GM10248 (cell line): ENCODE results near the gene PIGB.
"Not testable (repeated sequence)": the region's sequence is repeated elsewhere in the genome, so short reads cannot be mapped to it uniquely, and the experiment has no call there.

Experiments
- CTCF ChIA-PET: fragments of 300-600 bp; sonication (Branson Sonifier 250); formaldehyde crosslinking; extraction: SDS; loops from one replicate; lab custom pipeline; 2021; ENCODE audit warnings: antibody characterized with exemption; lab: Yijun Ruan, JAX
- POLR2A ChIA-PET: fragments of 350-650 bp; sonication (Branson Sonifier 250); formaldehyde crosslinking; extraction: SDS; loops from one replicate; lab custom pipeline; 2020; ENCODE audit warnings: antibody characterized with exemption; lab: Yijun Ruan, JAX
- DNase-seq: peaks from one replicate; pipeline ENCODE4 v3.0.0; 2012; ENCODE audit errors: extremely low spot score
- TF ChIP-seq, protein P1 (sequence below): IDR thresholded peaks from 2 replicates; pipeline ENCODE4 v1.5.1; 2012; ENCODE audit warnings: mild to moderate bottlenecking, low read depth; ENCODE audit errors: extremely low read depth, missing control alignments, control extremely low read depth

The PIGB gene

DNA sequence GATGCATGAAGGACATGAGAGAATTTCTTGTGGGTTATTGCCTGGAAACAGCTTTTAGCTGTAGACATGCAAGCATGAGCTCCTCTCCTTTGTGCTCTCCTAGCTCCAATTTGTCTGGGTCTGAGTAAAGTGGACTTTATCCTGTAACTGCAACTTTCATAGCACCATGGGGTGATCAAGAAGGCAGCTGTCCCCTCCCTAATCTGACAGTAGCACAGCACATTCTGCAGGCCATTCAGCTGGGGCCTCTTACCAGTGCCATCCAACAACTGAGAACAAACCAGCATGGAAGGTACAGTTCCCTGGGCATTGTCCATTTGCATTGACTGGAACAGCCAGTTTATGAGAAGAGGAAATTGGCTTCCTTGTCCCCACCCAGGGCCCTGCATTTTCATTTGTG lies 21.7 kb upstream of the PIGB start:
- TF ChIP-seq, protein P1, sequence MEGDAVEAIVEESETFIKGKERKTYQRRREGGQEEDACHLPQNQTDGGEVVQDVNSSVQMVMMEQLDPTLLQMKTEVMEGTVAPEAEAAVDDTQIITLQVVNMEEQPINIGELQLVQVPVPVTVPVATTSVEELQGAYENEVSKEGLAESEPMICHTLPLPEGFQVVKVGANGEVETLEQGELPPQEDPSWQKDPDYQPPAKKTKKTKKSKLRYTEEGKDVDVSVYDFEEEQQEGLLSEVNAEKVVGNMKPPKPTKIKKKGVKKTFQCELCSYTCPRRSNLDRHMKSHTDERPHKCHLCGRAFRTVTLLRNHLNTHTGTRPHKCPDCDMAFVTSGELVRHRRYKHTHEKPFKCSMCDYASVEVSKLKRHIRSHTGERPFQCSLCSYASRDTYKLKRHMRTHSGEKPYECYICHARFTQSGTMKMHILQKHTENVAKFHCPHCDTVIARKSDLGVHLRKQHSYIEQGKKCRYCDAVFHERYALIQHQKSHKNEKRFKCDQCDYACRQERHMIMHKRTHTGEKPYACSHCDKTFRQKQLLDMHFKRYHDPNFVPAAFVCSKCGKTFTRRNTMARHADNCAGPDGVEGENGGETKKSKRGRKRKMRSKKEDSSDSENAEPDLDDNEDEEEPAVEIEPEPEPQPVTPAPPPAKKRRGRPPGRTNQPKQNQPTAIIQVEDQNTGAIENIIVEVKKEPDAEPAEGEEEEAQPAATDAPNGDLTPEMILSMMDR, result no peak
- ChIA-PET POLR2A (no interaction called here), CTCF (interaction anchor here (1.5 kb wide), 1 partner anchor 21 kb away, joined by 3 read pairs; no protein-coding TSS in a partner anchor)
- no peak for DNase-seq

DNA sequence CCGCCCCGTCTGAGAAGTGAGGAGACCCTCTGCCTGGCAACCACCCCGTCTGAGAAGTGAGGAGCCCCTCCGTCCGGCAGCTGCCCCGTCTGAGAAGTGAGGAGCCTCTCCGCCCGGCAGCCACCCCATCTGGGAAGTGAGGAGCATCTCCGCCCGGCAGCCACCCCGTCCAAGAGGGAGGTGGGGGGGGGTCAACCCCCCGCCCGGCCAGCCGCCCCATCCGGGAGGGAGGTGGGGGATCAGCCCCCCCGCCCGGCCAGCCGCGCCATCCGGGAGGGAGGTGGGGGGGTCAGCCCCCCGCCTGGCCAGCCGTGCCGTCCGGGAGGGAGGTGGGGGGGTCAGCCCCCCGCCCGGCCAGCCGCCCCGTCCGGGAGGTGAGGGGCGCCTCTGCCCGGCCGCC lies 16.2 kb upstream of the PIGB start:
- POLR2A ChIA-PET, CTCF ChIA-PET, DNase-seq: not testable (repeated sequence)

DNA sequence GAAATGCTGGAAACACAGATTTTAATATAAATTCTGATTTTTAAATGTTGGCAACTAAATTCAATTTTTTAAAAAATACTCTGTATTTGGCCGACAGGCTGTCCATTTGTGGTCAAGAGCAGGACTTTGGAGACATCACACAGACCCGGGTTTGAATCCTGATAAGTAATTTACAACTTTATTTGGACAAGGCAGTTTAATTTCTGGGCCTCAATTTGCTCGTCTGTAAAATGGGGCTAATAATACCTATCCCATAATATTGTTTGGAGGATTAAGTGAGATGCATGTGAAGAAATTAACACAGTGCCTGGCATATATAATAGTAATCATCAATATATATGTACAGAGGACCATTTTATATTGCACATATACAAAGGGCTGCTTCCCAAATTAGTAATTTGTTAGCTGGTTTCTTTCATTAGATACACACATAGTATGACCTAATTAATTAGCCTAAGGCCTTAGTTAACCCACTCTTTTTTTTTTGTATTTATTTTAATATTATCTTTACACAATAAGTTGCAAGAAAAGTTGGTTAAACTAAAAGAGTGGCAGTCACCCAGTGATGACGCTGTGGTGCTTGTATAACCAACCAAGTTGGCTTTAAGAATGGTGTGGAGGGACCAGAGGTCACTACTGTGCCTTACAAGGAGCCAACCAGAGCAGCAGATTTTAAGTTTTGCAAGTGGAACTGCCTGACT lies 665 bp downstream of the PIGB start:
- ChIA-PET POLR2A (interaction anchor here (0.8 to 1.2 kb wide), 2 partner anchors 18 to 123 kb away, joined by 3 read pairs; partner anchors contain the start of gene RSL24D1), CTCF (interaction anchor here (1.0 to 2.4 kb wide), 4 partner anchors 19 to 120 kb away, joined by 3 to 8 read pairs (median 4); partner anchors contain the start of genes CCPG1 and PIERCE2)

DNA sequence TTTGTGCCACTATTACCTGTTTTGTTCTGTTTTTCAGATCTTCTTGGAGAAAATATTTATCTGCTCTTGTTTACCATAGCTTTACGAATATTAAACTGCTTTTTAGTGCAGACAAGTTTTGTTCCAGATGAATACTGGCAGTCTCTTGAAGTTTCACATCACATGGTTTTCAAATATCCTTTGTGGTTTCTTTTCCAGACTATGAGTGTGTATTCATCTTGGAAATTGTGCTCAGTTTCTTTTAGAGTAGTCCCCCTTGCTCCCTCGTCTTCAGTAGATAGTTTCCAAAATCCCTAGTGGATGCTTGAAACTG lies 1.2 kb downstream of the PIGB start:
- POLR2A ChIA-PET, result no interaction called here
- CTCF ChIA-PET, result interaction anchor here (2.4 kb wide), 1 partner anchor 88 kb away, joined by 8 read pairs; the partner anchor contains the start of genes CCPG1 and PIERCE2
- TF ChIP-seq, protein P1, result no peak
- DNase-seq, result no peak

More for the DNA sequence above, 665 bp downstream of the PIGB start:
- TF ChIP-seq, protein P1, result no peak
- peak; percentile 57 for DNase-seq

DNA sequence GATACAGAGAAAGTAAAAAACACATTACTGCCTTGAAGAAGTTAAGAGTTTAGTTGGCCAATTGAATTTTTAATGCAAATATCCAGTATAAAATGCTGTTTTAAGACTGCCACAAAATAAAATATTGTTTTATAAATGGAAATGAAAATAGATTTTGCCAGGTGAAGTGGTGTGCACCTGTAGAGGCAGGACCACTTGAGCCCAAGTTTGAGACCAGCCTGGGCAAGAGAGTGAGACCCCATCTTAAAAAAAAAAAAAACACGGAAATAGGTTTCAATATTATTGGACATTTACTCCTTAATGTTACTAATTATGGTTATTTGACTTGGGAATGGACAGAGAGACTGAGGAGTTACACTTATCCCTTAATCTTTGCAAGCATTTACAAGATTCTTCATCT lies 1.9 kb downstream of the PIGB start:
- DNase-seq, result no peak
- CTCF ChIA-PET, result no interaction called here
- TF ChIP-seq, protein P1, result no peak
- POLR2A ChIA-PET, result no interaction called here

DNA sequence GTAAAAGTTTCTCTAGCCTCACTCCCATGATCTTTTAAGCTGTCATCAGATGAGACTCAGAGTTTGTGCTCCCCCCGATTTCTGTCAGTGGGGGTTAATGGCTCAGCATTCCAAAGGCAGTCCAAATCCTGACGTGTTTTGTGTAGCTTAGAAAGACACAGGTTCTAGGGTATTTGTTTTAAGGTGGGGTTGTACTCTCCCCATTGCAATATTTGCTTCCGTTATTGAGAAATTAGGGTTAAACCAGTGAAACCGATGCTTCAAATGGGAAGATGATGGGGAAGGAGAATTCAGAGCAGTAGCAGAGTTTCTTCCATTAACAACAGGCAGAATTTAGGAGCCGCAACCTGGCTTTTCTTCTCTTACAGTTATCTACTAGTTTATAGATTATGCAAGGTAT lies 3.4 kb downstream of the PIGB start:
- TF ChIP-seq, protein P1, result no peak
- no peak for DNase-seq
- POLR2A ChIA-PET, result interaction anchor here (0.5 kb wide), 1 partner anchor 448 kb away, joined by 3 read pairs; no protein-coding TSS in a partner anchor
- CTCF ChIA-PET, result interaction anchor here (1.0 to 3.2 kb wide), 4 partner anchors 15 to 104 kb away, joined by 3 to 15 read pairs (median 8); partner anchors contain the start of genes CCPG1 and PIERCE2

DNA sequence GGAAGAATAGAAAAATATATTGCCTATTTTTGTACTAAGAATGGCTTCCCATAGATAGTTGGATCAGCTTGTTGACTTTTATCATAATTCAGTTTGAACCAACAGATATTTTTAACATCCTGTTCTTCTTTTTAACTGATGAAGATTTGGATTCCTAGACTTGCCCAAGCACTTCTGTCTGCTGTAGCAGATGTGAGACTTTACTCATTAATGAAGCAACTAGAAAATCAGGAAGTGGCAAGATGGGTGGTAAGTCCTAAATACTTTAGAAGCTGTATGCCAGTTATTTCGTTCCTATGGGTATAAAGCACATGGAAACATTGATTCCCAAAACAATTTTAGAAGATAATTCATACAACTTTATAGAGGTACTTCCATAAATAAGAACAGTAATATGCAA lies 8.4 kb downstream of the PIGB start:
- ChIA-PET POLR2A (no interaction called here), CTCF (interaction anchor here (0.9 to 1.8 kb wide), 5 partner anchors 8 to 112 kb away, joined by 3 to 5 read pairs (median 3); partner anchors contain the start of genes CCPG1 and PIERCE2)
- DNase-seq, result no peak
- TF ChIP-seq, protein P1, result no peak
